GM12878 (cell line): ENCODE results near the gene SEMA4F. TPM values are rescaled to one million over a fixed set of nuclear protein-coding genes. Genes with fewer than 3 reads are reported as not detected.

Experiments used
- ATAC-seq: fragments of 200-7000 bp; cut with Tn5 transposase; 3 replicates; pipeline ENCODE4 v1.9.1; 2020; ENCODE audit warnings: mild to moderate bottlenecking, moderate library complexity
- BruUV-seq: library from RNA; stranded (reverse); fragments of 400-500 nt; replicated peaks from 2 replicates; lab custom pipeline; 2021; lab: Mats Ljungman, UMichigan
- CTCF ChIA-PET: fragments of 300-600 bp; sonication (Branson Sonifier 250); formaldehyde crosslinking; extraction: SDS; loops from one replicate; lab custom pipeline; 2021; ENCODE audit warnings: inconsistent platforms; lab: Yijun Ruan, JAX
- POLR2A ChIA-PET: fragments of 350-600 bp; formaldehyde crosslinking; extraction: SDS; loops from one replicate; lab custom pipeline; 2021; ENCODE audit warnings: inconsistent platforms; lab: Charles Lee
- RAD21 ChIA-PET: fragments of 300-600 bp; sonication (Branson Sonifier 250); formaldehyde crosslinking; loops from one replicate; lab custom pipeline; 2023; ENCODE audit warnings: antibody characterized with exemption; ENCODE audit not compliant: unreplicated experiment; lab: Charles Lee
- SMC1A ChIA-PET: fragments of 300-600 bp; sonication (Branson Sonifier 250); formaldehyde crosslinking; loops from one replicate; lab custom pipeline; 2023; ENCODE audit not compliant: unreplicated experiment, uncharacterized antibody; lab: Charles Lee
- DNase-seq: peaks from one replicate; pipeline ENCODE4 v3.0.0-alpha.2; 2011; ENCODE audit warnings: low read depth, low spot score
- FAIRE-seq: peaks from 3 replicates; lab custom pipeline; 2011; peaks lifted over from hg19 to GRCh38; lab: Jason Lieb, UNC
- H2AFZ ChIP-seq: 2 replicates; pipeline ENCODE4 v1.6.0; 2011; ENCODE audit warnings: low read depth, low read length, control low read depth; ENCODE audit not compliant: control insufficient read depth
- H3K27ac ChIP-seq: 2 replicates; pipeline ENCODE4 v1.5.1; 2011; ENCODE audit warnings: control low read depth; ENCODE audit not compliant: control insufficient read depth, insufficient read depth
- H3K27me3 ChIP-seq, 2 experiments: replicated peaks in 1 of 2; 2 replicates each; pipeline versions ENCODE4 v1.6.0 to v1.6.1; 2011; ENCODE audit warnings: low read length in 1 of 2; ENCODE audit not compliant: control insufficient read depth in 2 of 2, insufficient read depth in 2 of 2
- H3K36me3 ChIP-seq, 2 experiments: 2 replicates each; pipeline ENCODE4 v1.5.1; 2011; ENCODE audit warnings: low read length in 1 of 2; ENCODE audit not compliant: control insufficient read depth in 2 of 2, insufficient read depth in 2 of 2
- H3K4me1 ChIP-seq: 2 replicates; pipeline ENCODE4 v1.6.1; 2011; ENCODE audit warnings: mild to moderate bottlenecking, low read length, moderate library complexity, mixed read lengths; ENCODE audit not compliant: control insufficient read depth, insufficient read depth
- H3K4me2 ChIP-seq: 2 replicates; pipeline ENCODE4 v1.6.0; 2011; ENCODE audit warnings: control low read depth; ENCODE audit not compliant: control insufficient read depth, insufficient read depth
- H3K4me3 ChIP-seq: fragments of 200-600 bp; sonication (generic); 2 replicates; pipeline ENCODE4 v1.5.1; 2016
- H3K79me2 ChIP-seq: 2 replicates; pipeline ENCODE4 v1.6.0; 2011; ENCODE audit warnings: low read length; ENCODE audit not compliant: control insufficient read depth, insufficient read depth
- H3K9ac ChIP-seq: 2 replicates; pipeline ENCODE4 v1.8.0; 2011; ENCODE audit warnings: low read length, control low read depth, mixed read lengths; ENCODE audit not compliant: control insufficient read depth, insufficient read depth
- H3K9me3 ChIP-seq: replicated peaks from 3 replicates; pipeline ENCODE4 v1.5.1; 2011; ENCODE audit warnings: mild to moderate bottlenecking, low read length; ENCODE audit not compliant: control insufficient read depth, insufficient read depth
- H4K20me1 ChIP-seq: 2 replicates; pipeline ENCODE4 v1.6.0; 2011; ENCODE audit not compliant: control insufficient read depth, insufficient read depth
- E4F1 ChIP-seq: fragments of 450-650 bp; IDR thresholded peaks from 2 replicates; pipeline ENCODE4 v1.6.1; 2018; ENCODE audit warnings: borderline replicate concordance, mild to moderate bottlenecking; ENCODE audit not compliant: partially characterized antibody
- HSF1 ChIP-seq: fragments of 150-350 bp; IDR thresholded peaks from 2 replicates; pipeline ENCODE4 v1.6.1; 2014; ENCODE audit warnings: mild to moderate bottlenecking, low read depth, low read length
- PRDM15 ChIP-seq: fragments of 450-650 bp; formaldehyde crosslinking; IDR thresholded peaks from 2 replicates; pipeline ENCODE4 v1.4.0; 2020; ENCODE audit warnings: mild to moderate bottlenecking, moderate library complexity
- STAT3 ChIP-seq: IDR thresholded peaks from 2 replicates; pipeline ENCODE4 v1.6.1; 2011; ENCODE audit warnings: low read depth, low read length, improper control_type of control experiment
- USF1 ChIP-seq: IDR thresholded peaks from 2 replicates; pipeline ENCODE4 v1.6.1; 2011; ENCODE audit warnings: borderline replicate concordance, low read depth, mild to moderate bottlenecking, moderate library complexity, mixed read lengths, low read length; ENCODE audit not compliant: insufficient read depth; ENCODE audit errors: extremely low read length
- ZBTB4 ChIP-seq: fragments of 450-650 bp; formaldehyde crosslinking; IDR thresholded peaks from 2 replicates; pipeline ENCODE4 v1.4.0; 2022; ENCODE audit warnings: mild to moderate bottlenecking, moderate library complexity
- WGBS: methylation state at CpG from one replicate; pipeline ENCODE4 v1.1.6; 2016; ENCODE audit warnings: low lambda C conversion rate; ENCODE audit not compliant: insufficient replicate concordance, insufficient coverage; ENCODE audit errors: missing lambda C conversion rate; 5-methylcytosine and 5-hydroxymethylcytosine counted together
- in situ Hi-C: fragments of 300-500 bp; cut with MboI; formaldehyde crosslinking; loops from 9 replicates; pipeline ENCODE4 v1.14.3; 2018; ENCODE audit warnings: mixed read lengths
- intact Hi-C: fragments of 100-400 bp; cut with micrococcal nuclease; formaldehyde crosslinking; loops from one replicate; pipeline ENCODE4 v1.14.2; 2022; ENCODE audit not compliant: unreplicated experiment
- polyA plus RNA-seq, 11 experiments: library from polyadenylated mRNA; depleted of rRNA in 4 of 11; unstranded in 6 of 11; stranded (reverse) in 5 of 11; fragments of >200 nt; fragmentation: Nextera tagmentation in 4 of 11; fragmentation: Illumina TruSeq in 1 of 11; extraction: Ambion mirVana in 4 of 11; extraction: Trizol in 1 of 11; gene quantifications; 1 replicate in 1 of 11; 2 replicates in 10 of 11; pipeline versions ENCODE4 v1.2.1 to v1.2.3, GENCODE V29; 2011 to 2016; ENCODE audit warnings: inconsistent platforms in 2 of 11, missing spikeins in 2 of 11, low read depth in 1 of 11
- total RNA-seq, 4 experiments: library from RNA; depleted of rRNA in 3 of 4; stranded (reverse); fragments of >200 nt in 3 of 4; fragmentation: Illumina TruSeq in 1 of 4; extraction: Trizol in 1 of 4; gene quantifications; 2 replicates each; pipeline versions ENCODE4 v1.2.1 to v1.2.3, GENCODE V29; 2013 to 2021

The SEMA4F gene
- total and polyA plus RNA-seq, 10 of the 15 experiments (the other 5 are each of a cell fraction or from before 2014, with no cell fraction given) = 0.26 to 3.0 (median 2.1) TPM

GRCh38 chr2:74703373-74703772, 49.3 kb downstream of the SEMA4F start:
- H3K36me3 ChIP-seq = no peaks in the 10 kb centered on the region
- no peak overlapping the region for H2AFZ ChIP-seq
- H4K20me1 ChIP-seq = no peaks in the 10 kb centered on the region
- no peaks in the 10 kb centered on the region for H3K9me3 ChIP-seq
- no peak for DNase-seq
- WGBS = 90% methylated on average over 6 of the region's 6 CpGs
- H3K79me2 ChIP-seq = no peaks in the 10 kb centered on the region
- ChIA-PET POLR2A (no interaction called here), CTCF (interaction anchor here (0.5 to 4.3 kb wide), 6 partner anchors 12 to 1526 kb away, joined by 3 to 20 read pairs (median 3); no protein-coding TSS in a partner anchor), SMC1A (interaction anchor here (0.8 to 2.3 kb wide), 7 partner anchors 8 to 172 kb away, joined by 3 to 6 read pairs (median 3); no protein-coding TSS in a partner anchor), RAD21 (no interaction called here)
- H3K27ac ChIP-seq = no peak overlapping the region
- no peak for FAIRE-seq
- no TSS peak for BruUV-seq
- no peak for ATAC-seq
- H3K4me1 ChIP-seq = peaks cover 9% of the 10 kb centered on the region
- no peak overlapping the region for H3K9ac ChIP-seq
- no peaks in the 10 kb centered on the region for H3K27me3 ChIP-seq
- intact Hi-C loops = no loop called here
- in situ Hi-C loops = loop anchor here (5.0 kb wide), 1 partner anchor 174 kb away; no protein-coding TSS in a partner anchor
- no peak overlapping the region for H3K4me2 ChIP-seq
- H3K4me3 ChIP-seq = no peak overlapping the region
- TF ChIP-seq PRDM15 (CRISPR knock-in tag) (no peak), E4F1 (no peak), STAT3 (no peak), USF1 (no peak), HSF1 (no peak), ZBTB4 (CRISPR knock-in tag) (no peak)
